Activated T-helper 2 cell treated with anti-CD3 and anti-CD28 coated beads, Interferon-gamma antibody, Interleukin-2, Interleukin-4, amounts not matched to agents 10 μg/mL and 5 μg/mL and 100 μg/mL, durations not matched to agents 14 hours and 24 hours and 36 hours (primary cell): ENCODE results near the gene EFNA2. TPM values are rescaled to one million over a fixed set of nuclear protein-coding genes. Genes with fewer than 3 reads are reported as not detected.
"Not testable (repeated sequence)": the region's sequence is repeated elsewhere in the genome, so short reads cannot be mapped to it uniquely, and the experiment has no call there.

Source experiments
- DNase-seq: peaks from one replicate; pipeline ENCODE4 v3.0.0; 2021; ENCODE audit warnings: low spot score
- H3K27ac Mint-ChIP-seq: one replicate; pipeline ENCODE4 v1.8.0; 2021; ENCODE audit warnings: mixed read lengths
- H3K27me3 Mint-ChIP-seq: one replicate; pipeline ENCODE4 v1.8.0; 2021; ENCODE audit warnings: low read depth, mixed read lengths
- H3K36me3 Mint-ChIP-seq: one replicate; pipeline ENCODE4 v1.8.0; 2021; ENCODE audit warnings: low read depth, mixed read lengths
- H3K4me1 Mint-ChIP-seq: one replicate; pipeline ENCODE4 v1.8.0; 2021; ENCODE audit warnings: low read depth, mixed read lengths
- H3K4me3 Mint-ChIP-seq: one replicate; pipeline ENCODE4 v1.8.0; 2021; ENCODE audit warnings: low read depth, mild to moderate bottlenecking, moderate library complexity, mixed read lengths
- H3K9me3 Mint-ChIP-seq: one replicate; pipeline ENCODE4 v1.8.0; 2021; ENCODE audit warnings: mixed read lengths
- intact Hi-C: fragments of 100-400 bp; cut with micrococcal nuclease; formaldehyde crosslinking; loops from one replicate; pipeline ENCODE4 v1.15.1; 2023
- total RNA-seq: library from RNA; stranded (reverse); gene quantifications from 2 replicates; pipeline ENCODE4 v1.2.3, GENCODE V29; 2022

The EFNA2 gene
- total RNA-seq, 1 donor from 2014 or later, result not detected

DNA sequence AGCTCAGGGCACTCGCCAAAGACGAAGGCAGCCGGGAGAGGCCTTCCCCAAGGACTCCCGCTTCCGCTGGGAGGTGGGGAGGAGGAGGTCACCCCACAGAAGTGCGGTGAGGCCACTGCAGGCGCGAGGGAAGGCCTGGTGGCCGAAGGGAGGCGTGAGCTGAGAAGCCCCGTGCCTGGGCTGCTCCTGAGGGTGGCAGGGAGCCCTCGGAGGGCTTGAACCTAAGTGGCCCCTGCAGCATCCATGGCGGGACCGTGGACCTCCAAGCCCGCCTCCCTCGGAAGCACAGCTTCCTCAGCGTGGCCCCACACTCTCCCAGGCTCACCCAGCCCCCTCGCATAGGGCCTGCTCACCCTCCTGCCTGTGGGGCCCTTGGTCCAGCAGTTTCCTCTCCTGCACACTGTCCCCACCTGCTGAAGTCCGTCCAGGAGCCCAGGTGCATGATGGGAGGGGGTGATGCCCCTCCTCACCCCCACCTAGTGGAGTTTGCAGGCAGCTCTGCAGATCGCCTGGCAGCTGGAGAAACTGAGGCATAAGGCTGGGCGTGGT is 25.9 kb downstream of the EFNA2 start:
- H3K36me3 Mint-ChIP-seq, result no peaks in the 10 kb centered on the region
- H3K27me3 Mint-ChIP-seq, result peaks cover 1% of the 10 kb centered on the region
- no peaks in the 10 kb centered on the region for H3K9me3 Mint-ChIP-seq
- intact Hi-C loops, result no loop called here
- no peak for DNase-seq
- H3K27ac Mint-ChIP-seq, result no peak overlapping the region
- H3K4me1 Mint-ChIP-seq, result no peaks in the 10 kb centered on the region
- H3K4me3 Mint-ChIP-seq, result no peak overlapping the region

DNA sequence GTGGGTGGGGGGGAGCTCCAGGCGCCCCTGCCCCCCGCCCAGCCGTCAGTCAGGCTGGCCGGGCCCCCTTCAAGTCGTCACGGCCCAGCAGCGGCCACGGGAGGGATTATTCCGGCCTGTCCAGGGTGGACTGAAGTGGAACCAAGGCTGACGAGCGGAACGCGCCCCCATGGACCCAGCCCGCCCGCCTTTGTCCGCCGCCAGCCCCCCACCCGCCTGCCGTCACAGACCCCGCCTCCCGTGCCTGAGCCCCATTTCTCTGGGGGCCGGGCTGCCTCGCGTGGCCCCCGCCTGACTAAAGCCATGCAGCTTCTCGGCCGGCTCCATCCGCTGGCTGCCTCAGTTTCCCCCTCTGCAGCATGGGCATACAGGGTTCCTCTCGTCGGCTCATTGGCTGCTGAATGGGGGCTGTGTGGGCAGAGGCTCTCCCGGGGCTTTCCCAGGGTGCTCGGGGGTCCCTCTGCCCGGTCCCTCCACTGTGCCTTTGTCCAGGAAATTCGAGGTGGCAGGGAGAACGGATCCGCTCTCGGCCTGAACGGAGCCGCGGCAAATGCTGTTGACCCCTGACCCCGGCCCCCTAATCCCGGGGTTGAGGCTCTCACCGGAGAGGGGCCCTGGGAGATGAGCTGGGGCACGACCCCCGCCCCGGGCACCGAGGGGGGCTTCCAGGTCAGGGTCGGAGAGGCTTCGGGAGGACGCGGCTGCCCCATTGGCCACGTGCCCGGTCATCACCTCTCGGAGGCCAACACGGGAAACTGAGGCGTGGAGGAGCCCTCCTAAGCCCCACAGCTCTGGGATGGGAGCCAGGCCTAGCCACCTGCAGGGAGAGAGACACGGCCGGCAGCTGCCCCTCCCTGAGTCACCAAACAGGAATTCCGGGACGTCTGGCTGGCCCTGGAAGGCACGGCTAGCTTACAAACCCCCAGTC is 27.4 kb downstream of the EFNA2 start:
- Mint-ChIP-seq H3K4me1 (no peaks in the 10 kb centered on the region), H3K27ac (no peak overlapping the region), H3K9me3 (no peaks in the 10 kb centered on the region), H3K36me3 (no peaks in the 10 kb centered on the region), H3K27me3 (peaks cover 10% of the 10 kb centered on the region), H3K4me3 (no peak overlapping the region)
- intact Hi-C loops, result no loop called here
- DNase-seq, result no peak

- no peak overlapping the region for H3K4me3 Mint-ChIP-seq
- no peaks in the 10 kb centered on the region for H3K4me1 Mint-ChIP-seq
- intact Hi-C loops, result no loop called here
- no peaks in the 10 kb centered on the region for H3K36me3 Mint-ChIP-seq
- H3K27ac Mint-ChIP-seq, result no peak overlapping the region
- peaks cover 11% of the 10 kb centered on the region for H3K27me3 Mint-ChIP-seq
- no peaks in the 10 kb centered on the region for H3K9me3 Mint-ChIP-seq
- DNase-seq, result no peak
These were observed 28.3 kb downstream of the EFNA2 start for GRCh38 chr19:1313695-1314613.

DNA sequence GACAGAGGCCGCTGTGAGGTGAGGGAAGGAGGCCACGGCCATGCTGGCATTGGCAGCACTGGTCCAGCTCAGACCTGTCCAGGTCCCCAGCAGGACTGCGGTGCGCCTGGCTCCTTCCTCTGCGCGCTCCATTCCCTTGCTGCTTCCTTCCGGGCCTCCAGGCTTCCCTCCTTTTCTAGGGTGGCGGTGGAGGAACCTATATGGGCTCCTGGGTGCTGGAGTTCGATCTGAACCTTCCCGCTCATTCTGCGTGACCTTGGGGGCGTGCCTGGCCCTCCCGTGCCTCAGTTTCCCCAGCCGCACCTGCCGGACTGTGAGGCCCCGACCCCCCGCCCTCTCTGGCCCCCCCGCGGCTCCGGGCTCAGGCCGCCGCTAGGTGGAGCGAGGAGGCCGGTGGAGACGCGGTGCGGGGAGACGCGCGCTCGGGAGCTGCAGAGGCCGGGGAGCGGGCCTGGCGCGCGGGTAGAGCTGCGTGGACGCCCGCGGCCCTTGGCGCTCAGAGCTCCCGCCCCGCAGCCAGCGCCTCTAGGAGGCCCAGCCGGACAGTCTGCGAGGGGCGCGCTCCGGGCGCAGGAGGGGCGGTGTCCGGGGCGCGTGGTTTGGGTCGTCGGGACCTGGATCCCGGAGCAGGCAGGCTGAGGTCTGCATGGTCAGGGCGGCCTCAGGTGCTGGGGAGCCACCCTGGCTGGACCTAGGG is 29.9 kb downstream of the EFNA2 start:
- no peak for DNase-seq
- Mint-ChIP-seq H3K9me3 (no peaks in the 10 kb centered on the region), H3K4me1 (no peaks in the 10 kb centered on the region), H3K4me3 (no peak overlapping the region), H3K27ac (no peak overlapping the region), H3K27me3 (peaks cover 14% of the 10 kb centered on the region), H3K36me3 (no peaks in the 10 kb centered on the region)
- intact Hi-C loops, result no loop called here

- Mint-ChIP-seq H3K4me1 (no peaks in the 10 kb centered on the region), H3K36me3 (no peaks in the 10 kb centered on the region), H3K27ac (no peak overlapping the region), H3K4me3 (no peak overlapping the region), H3K9me3 (no peaks in the 10 kb centered on the region), H3K27me3 (peaks cover 14% of the 10 kb centered on the region)
- intact Hi-C loops, result no loop called here
- no peak for DNase-seq
These were observed 30.8 kb downstream of the EFNA2 start for GRCh38 chr19:1316466-1316865.

DNA sequence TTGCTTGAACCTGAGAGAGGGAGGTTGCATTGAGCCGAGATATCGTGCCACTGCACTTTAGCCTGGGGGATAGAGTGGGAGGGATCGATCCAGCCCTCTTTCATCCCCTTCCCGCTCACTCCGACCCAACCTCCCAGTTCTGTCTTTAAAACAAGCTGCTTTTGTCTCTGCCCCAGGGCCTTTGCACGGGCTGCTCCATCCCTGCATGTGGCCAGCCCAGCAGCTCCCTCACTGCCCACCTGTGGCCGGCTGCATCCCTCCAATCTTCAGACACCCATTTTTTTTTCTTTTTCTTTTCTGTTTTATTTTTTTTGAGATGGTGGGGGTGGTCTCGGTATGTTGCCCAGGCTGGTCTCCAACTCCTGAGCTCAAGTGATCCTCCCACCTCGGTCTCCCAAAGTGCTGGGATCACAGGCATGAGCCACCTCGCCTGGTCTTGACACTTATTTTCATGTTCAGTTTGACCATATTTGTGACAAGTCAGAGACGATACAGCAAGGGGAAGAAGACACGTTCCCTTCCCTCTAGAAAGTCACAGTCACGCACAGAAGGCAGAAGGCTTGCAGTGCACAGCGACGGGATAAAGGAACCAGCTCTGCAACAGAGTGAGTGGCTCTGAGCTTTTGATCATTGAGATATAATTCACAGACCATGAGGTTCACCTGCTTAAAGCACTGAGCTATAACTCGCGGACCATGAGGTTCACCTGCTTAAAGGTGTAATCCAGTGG is 31.8 kb downstream of the EFNA2 start:
- no peak overlapping the region for H3K4me3 Mint-ChIP-seq
- no peak for DNase-seq
- H3K4me1 Mint-ChIP-seq, result no peaks in the 10 kb centered on the region
- intact Hi-C loops, result no loop called here
- no peaks in the 10 kb centered on the region for H3K9me3 Mint-ChIP-seq
- no peak overlapping the region for H3K27ac Mint-ChIP-seq
- H3K36me3 Mint-ChIP-seq, result no peaks in the 10 kb centered on the region
- peaks cover 15% of the 10 kb centered on the region for H3K27me3 Mint-ChIP-seq

- intact Hi-C loops, result no loop called here
These were observed 33.2 kb downstream of the EFNA2 start for GRCh38 chr19:1318678-1319471.

GRCh38 chr19:1320282-1320650 is 34.6 kb downstream of the EFNA2 start:
- H3K4me3 Mint-ChIP-seq, DNase-seq, H3K4me1 Mint-ChIP-seq, H3K36me3 Mint-ChIP-seq, intact Hi-C loops, H3K9me3 Mint-ChIP-seq, H3K27ac Mint-ChIP-seq: not testable (repeated sequence)
- peaks cover 30% of the 10 kb centered on the region for H3K27me3 Mint-ChIP-seq

More at GRCh38 chr19:1318678-1319471, 33.2 kb downstream of the EFNA2 start:
- H3K4me1 Mint-ChIP-seq, result no peaks in the 10 kb centered on the region
- H3K27ac Mint-ChIP-seq, result no peak overlapping the region
- no peak overlapping the region for H3K4me3 Mint-ChIP-seq
- H3K27me3 Mint-ChIP-seq, result peaks cover 22% of the 10 kb centered on the region
- no peaks in the 10 kb centered on the region for H3K9me3 Mint-ChIP-seq
- H3K36me3 Mint-ChIP-seq, result no peaks in the 10 kb centered on the region
- DNase-seq, result no peak

GRCh38 chr19:1321539-1321938 is 35.9 kb downstream of the EFNA2 start:
- Mint-ChIP-seq H3K4me1 (no peaks in the 10 kb centered on the region), H3K27me3 (peaks cover 32% of the 10 kb centered on the region), H3K9me3 (no peaks in the 10 kb centered on the region), H3K27ac (no peak overlapping the region), H3K4me3 (no peak overlapping the region), H3K36me3 (no peaks in the 10 kb centered on the region)
- intact Hi-C loops, result no loop called here
- DNase-seq, result no peak

- DNase-seq, result no peak
- Mint-ChIP-seq H3K4me3 (no peak overlapping the region), H3K27ac (no peak overlapping the region), H3K9me3 (no peaks in the 10 kb centered on the region), H3K36me3 (no peaks in the 10 kb centered on the region), H3K27me3 (peaks cover 29% of the 10 kb centered on the region), H3K4me1 (no peaks in the 10 kb centered on the region)
- intact Hi-C loops, result no loop called here
These were observed 36.7 kb downstream of the EFNA2 start for GRCh38 chr19:1322198-1322981.

- intact Hi-C loops, result no loop called here
- no peak overlapping the region for H3K4me3 Mint-ChIP-seq
- DNase-seq, result no peak
- H3K27me3 Mint-ChIP-seq, result peaks cover 20% of the 10 kb centered on the region
- no peaks in the 10 kb centered on the region for H3K4me1 Mint-ChIP-seq
- no peaks in the 10 kb centered on the region for H3K9me3 Mint-ChIP-seq
- no peaks in the 10 kb centered on the region for H3K36me3 Mint-ChIP-seq
- H3K27ac Mint-ChIP-seq, result no peak overlapping the region
These were observed 38.7 kb downstream of the EFNA2 start for GRCh38 chr19:1324249-1324805.
